GM19397 (cell line): ENCODE results near the gene ACLY.

Experiments
- ATAC-seq: cut with Tn5 transposase; IDR thresholded peaks from one replicate; pipeline ENCODE4 v1.9.1; 2021; ENCODE audit warnings: mild to moderate bottlenecking, moderate library complexity; ENCODE audit not compliant: unreplicated experiment

The ACLY gene

GRCh38 chr17:41918314-41919164 is at the start of gene ACLY:
TSS of gene ACLY (minus strand) at chr17:41918951. CDS start at chr17:41913873, 5,078 bp downstream.
- peak; percentile 96 for ATAC-seq

GRCh38 chr17:41967921-41968578 is 49.3 kb upstream of the ACLY start:
- ATAC-seq, result no peak

- ATAC-seq, result peak; percentile 17
Measured at GRCh38 chr17:41967141-41967920, 48.6 kb upstream of the ACLY start.

GRCh38 chr17:41966463-41967140 is 47.9 kb upstream of the ACLY start, which contains the start of gene CNP:
TSS of gene CNP (plus strand) at chr17:41966795. CDS start at chr17:41966885, 90 bp downstream.
- ATAC-seq, result peak; percentile 74

GRCh38 chr17:41965694-41966462 is 47.1 kb upstream of the ACLY start:
- peak; percentile 34 for ATAC-seq

GRCh38 chr17:41962768-41963434 is 44.1 kb upstream of the ACLY start:
- ATAC-seq, result no peak

GRCh38 chr17:41962111-41962510 is 43.4 kb upstream of the ACLY start:
- ATAC-seq, result no peak

- no peak for ATAC-seq
Measured at GRCh38 chr17:41959336-41960095, 40.8 kb upstream of the ACLY start.

GRCh38 chr17:41959030-41959335 is 40.2 kb upstream of the ACLY start:
- no peak for ATAC-seq

GRCh38 chr17:41957869-41958439 is 39.2 kb upstream of the ACLY start:
- ATAC-seq, result no peak

- no peak for ATAC-seq
Measured at GRCh38 chr17:41957031-41957868, 38.5 kb upstream of the ACLY start.

- ATAC-seq, result no peak
Measured at GRCh38 chr17:41956522-41956921, 37.8 kb upstream of the ACLY start.

- no peak for ATAC-seq
Measured at GRCh38 chr17:41948762-41949460, 30.2 kb upstream of the ACLY start.

- no peak for ATAC-seq
Measured at GRCh38 chr17:41944943-41945342, 26.2 kb upstream of the ACLY start.

- ATAC-seq, result no peak
Measured at GRCh38 chr17:41943492-41943891, 24.7 kb upstream of the ACLY start.

- no peak for ATAC-seq
Measured at GRCh38 chr17:41942626-41943373, 24.0 kb upstream of the ACLY start.
